ENCODE data around the gene CCT6A.
A peak's percentile ranks its signal among the peaks of the same experiment; 100 is the strongest.
"Not testable (repeated sequence)": the region's sequence is repeated elsewhere in the genome, so short reads cannot be mapped to it uniquely, and the experiment has no call there.

Gene CCT6A

GRCh38 chr7:56083150-56083785 is 31.7 kb downstream of the CCT6A start:
- no peaks in the 10 kb centered on the region for H3K9me3 ChIP-seq (replicated peaks; ENCODE audit: low read length)
- H3K9ac ChIP-seq (ENCODE audit: low read depth, low read length), result no peak overlapping the region
- no peaks in the 10 kb centered on the region for H3K27me3 ChIP-seq (ENCODE audit: control insufficient read depth, insufficient read depth, low read length)
- H3K4me3 ChIP-seq (ENCODE audit: low read length), result no peak overlapping the region
- peaks cover 15% of the 10 kb centered on the region for H3K36me3 ChIP-seq (ENCODE audit: insufficient read depth, low read length)
- H3K4me1 ChIP-seq (ENCODE audit: control insufficient read depth, insufficient read depth, low read length), result peaks cover 11% of the 10 kb centered on the region
- H3K4me2 ChIP-seq (ENCODE audit: low read length), result no peak overlapping the region

GRCh38 chr7:56086761-56087160 is 35.2 kb downstream of the CCT6A start:
- no peaks in the 10 kb centered on the region for H3K4me1 ChIP-seq (ENCODE audit: control insufficient read depth, insufficient read depth, low read length)
- no peaks in the 10 kb centered on the region for H3K27me3 ChIP-seq (ENCODE audit: control insufficient read depth, insufficient read depth, low read length)
- H3K4me2 ChIP-seq (ENCODE audit: low read length), result no peak overlapping the region
- no peak overlapping the region for H3K4me3 ChIP-seq (ENCODE audit: low read length)
- H3K9me3 ChIP-seq (replicated peaks; ENCODE audit: low read length), result no peaks in the 10 kb centered on the region
- H3K36me3 ChIP-seq (ENCODE audit: insufficient read depth, low read length), result no peaks in the 10 kb centered on the region
- no peak overlapping the region for H3K9ac ChIP-seq (ENCODE audit: low read depth, low read length)

GRCh38 chr7:56087445-56087844 is 35.9 kb downstream of the CCT6A start:
- no peak overlapping the region for H3K4me3 ChIP-seq (ENCODE audit: low read length)
- H3K9me3 ChIP-seq (replicated peaks; ENCODE audit: low read length), result no peaks in the 10 kb centered on the region
- H3K27me3 ChIP-seq (ENCODE audit: control insufficient read depth, insufficient read depth, low read length), result no peaks in the 10 kb centered on the region
- peaks cover 2% of the 10 kb centered on the region for H3K4me1 ChIP-seq (ENCODE audit: control insufficient read depth, insufficient read depth, low read length)
- H3K9ac ChIP-seq (ENCODE audit: low read depth, low read length), result no peak overlapping the region
- H3K36me3 ChIP-seq (ENCODE audit: insufficient read depth, low read length), result no peaks in the 10 kb centered on the region
- no peak overlapping the region for H3K4me2 ChIP-seq (ENCODE audit: low read length)

GRCh38 chr7:56091591-56091990 is 40.0 kb downstream of the CCT6A start:
- no peak overlapping the region for H3K4me2 ChIP-seq (ENCODE audit: low read length)
- H3K4me3 ChIP-seq (ENCODE audit: low read length), result no peak overlapping the region
- H3K9me3 ChIP-seq (replicated peaks; ENCODE audit: low read length), result no peaks in the 10 kb centered on the region
- no peak overlapping the region for H3K9ac ChIP-seq (ENCODE audit: low read depth, low read length)
- H3K4me1 ChIP-seq (ENCODE audit: control insufficient read depth, insufficient read depth, low read length), result peaks cover 10% of the 10 kb centered on the region
- no peaks in the 10 kb centered on the region for H3K36me3 ChIP-seq (ENCODE audit: insufficient read depth, low read length)
- no peaks in the 10 kb centered on the region for H3K27me3 ChIP-seq (ENCODE audit: control insufficient read depth, insufficient read depth, low read length)

- not testable (repeated sequence) for H3K27me3 ChIP-seq (ENCODE audit: control insufficient read depth, insufficient read depth, low read length); H3K9me3 ChIP-seq (replicated peaks; ENCODE audit: low read length); H3K36me3 ChIP-seq (ENCODE audit: insufficient read depth, low read length)
- peak overlapping the region; percentile 2 for H3K4me3 ChIP-seq (ENCODE audit: low read length)
- peaks cover 11% of the 10 kb centered on the region for H3K4me1 ChIP-seq (ENCODE audit: control insufficient read depth, insufficient read depth, low read length)
- H3K9ac ChIP-seq (ENCODE audit: low read depth, low read length), result peak overlapping the region; percentile 3
- peak overlapping the region; percentile 49 for H3K4me2 ChIP-seq (ENCODE audit: low read length)
Measured at GRCh38 chr7:56092388-56092787, 40.8 kb downstream of the CCT6A start.

GRCh38 chr7:56092789-56093531 is 41.4 kb downstream of the CCT6A start, which contains the start of gene PHKG1:
Gene PHKG1 (minus strand): TSS chr7:56092952. CDS start chr7:56088941, 4,011 bp downstream.
- Histone ChIP-seq H3K27me3 (ENCODE audit: control insufficient read depth, insufficient read depth, low read length) (no peaks in the 10 kb centered on the region), H3K4me2 (ENCODE audit: low read length) (peak within 1 kb of the TSS; percentile 49), H3K36me3 (ENCODE audit: insufficient read depth, low read length) (no peaks in the 10 kb centered on the region), H3K4me1 (ENCODE audit: control insufficient read depth, insufficient read depth, low read length) (peaks cover 17% of the 10 kb centered on the region), H3K9ac (ENCODE audit: low read depth, low read length) (peak within 1 kb of the TSS; percentile 3), H3K4me3 (ENCODE audit: low read length) (peak within 1 kb of the TSS; percentile 2), H3K9me3 (replicated peaks; ENCODE audit: low read length) (no peaks in the 10 kb centered on the region)

- no peaks in the 10 kb centered on the region for H3K9me3 ChIP-seq (replicated peaks; ENCODE audit: low read length)
- H3K9ac ChIP-seq (ENCODE audit: low read depth, low read length), result no peak overlapping the region
- peaks cover 30% of the 10 kb centered on the region for H3K36me3 ChIP-seq (ENCODE audit: insufficient read depth, low read length)
- peaks cover 12% of the 10 kb centered on the region for H3K4me1 ChIP-seq (ENCODE audit: control insufficient read depth, insufficient read depth, low read length)
- H3K4me3 ChIP-seq (ENCODE audit: low read length), result no peak overlapping the region
- H3K4me2 ChIP-seq (ENCODE audit: low read length), result no peak overlapping the region
- no peaks in the 10 kb centered on the region for H3K27me3 ChIP-seq (ENCODE audit: control insufficient read depth, insufficient read depth, low read length)
Measured at GRCh38 chr7:56097700-56098099, 46.1 kb downstream of the CCT6A start.

- H3K36me3 ChIP-seq (ENCODE audit: insufficient read depth, low read length), result peaks cover 34% of the 10 kb centered on the region
- H3K9ac ChIP-seq (ENCODE audit: low read depth, low read length); H3K9me3 ChIP-seq (replicated peaks; ENCODE audit: low read length); H3K4me3 ChIP-seq (ENCODE audit: low read length); H3K4me1 ChIP-seq (ENCODE audit: control insufficient read depth, insufficient read depth, low read length); H3K27me3 ChIP-seq (ENCODE audit: control insufficient read depth, insufficient read depth, low read length); H3K4me2 ChIP-seq (ENCODE audit: low read length): not testable (repeated sequence)
Measured at GRCh38 chr7:56098187-56099008, 46.8 kb downstream of the CCT6A start.

- H3K9ac ChIP-seq (ENCODE audit: low read depth, low read length), result no peak overlapping the region
- peaks cover 41% of the 10 kb centered on the region for H3K36me3 ChIP-seq (ENCODE audit: insufficient read depth, low read length)
- H3K4me1 ChIP-seq (ENCODE audit: control insufficient read depth, insufficient read depth, low read length), result peaks cover 7% of the 10 kb centered on the region
- H3K4me3 ChIP-seq (ENCODE audit: low read length), result no peak overlapping the region
- no peak overlapping the region for H3K4me2 ChIP-seq (ENCODE audit: low read length)
- H3K9me3 ChIP-seq (replicated peaks; ENCODE audit: low read length), result no peaks in the 10 kb centered on the region
- H3K27me3 ChIP-seq (ENCODE audit: control insufficient read depth, insufficient read depth, low read length), result no peaks in the 10 kb centered on the region
Measured at GRCh38 chr7:56099653-56100052, 48.1 kb downstream of the CCT6A start.

GRCh38 chr7:56104138-56104537 is 52.6 kb downstream of the CCT6A start:
- H3K4me2 ChIP-seq (ENCODE audit: low read length); H3K9ac ChIP-seq (ENCODE audit: low read depth, low read length); H3K9me3 ChIP-seq (replicated peaks; ENCODE audit: low read length); H3K4me3 ChIP-seq (ENCODE audit: low read length); H3K27me3 ChIP-seq (ENCODE audit: control insufficient read depth, insufficient read depth, low read length): not testable (repeated sequence)
- peaks cover 12% of the 10 kb centered on the region for H3K4me1 ChIP-seq (ENCODE audit: control insufficient read depth, insufficient read depth, low read length)
- H3K36me3 ChIP-seq (ENCODE audit: insufficient read depth, low read length), result peaks cover 41% of the 10 kb centered on the region

GRCh38 chr7:56105508-56105907 is 53.9 kb downstream of the CCT6A start:
- no peaks in the 10 kb centered on the region for H3K27me3 ChIP-seq (ENCODE audit: control insufficient read depth, insufficient read depth, low read length)
- H3K4me2 ChIP-seq (ENCODE audit: low read length), result peak overlapping the region; percentile 90
- H3K9me3 ChIP-seq (replicated peaks; ENCODE audit: low read length), result no peaks in the 10 kb centered on the region
- H3K4me3 ChIP-seq (ENCODE audit: low read length), result peak overlapping the region; percentile 85
- H3K9ac ChIP-seq (ENCODE audit: low read depth, low read length), result peak overlapping the region; percentile 98
- H3K36me3 ChIP-seq (ENCODE audit: insufficient read depth, low read length), result peaks cover 31% of the 10 kb centered on the region
- peaks cover 12% of the 10 kb centered on the region for H3K4me1 ChIP-seq (ENCODE audit: control insufficient read depth, insufficient read depth, low read length)
